ENCODE measurements around the gene PDCD7. TPM values are rescaled to one million over a fixed set of nuclear protein-coding genes. Genes with fewer than 3 reads are reported as not detected.

The PDCD7 gene
- total and polyA plus RNA-seq, 2 of the 13 experiments (the other 11 are each of a cell fraction or from before 2014, with no cell fraction given), result 10.1 to 14.7 TPM

DNA sequence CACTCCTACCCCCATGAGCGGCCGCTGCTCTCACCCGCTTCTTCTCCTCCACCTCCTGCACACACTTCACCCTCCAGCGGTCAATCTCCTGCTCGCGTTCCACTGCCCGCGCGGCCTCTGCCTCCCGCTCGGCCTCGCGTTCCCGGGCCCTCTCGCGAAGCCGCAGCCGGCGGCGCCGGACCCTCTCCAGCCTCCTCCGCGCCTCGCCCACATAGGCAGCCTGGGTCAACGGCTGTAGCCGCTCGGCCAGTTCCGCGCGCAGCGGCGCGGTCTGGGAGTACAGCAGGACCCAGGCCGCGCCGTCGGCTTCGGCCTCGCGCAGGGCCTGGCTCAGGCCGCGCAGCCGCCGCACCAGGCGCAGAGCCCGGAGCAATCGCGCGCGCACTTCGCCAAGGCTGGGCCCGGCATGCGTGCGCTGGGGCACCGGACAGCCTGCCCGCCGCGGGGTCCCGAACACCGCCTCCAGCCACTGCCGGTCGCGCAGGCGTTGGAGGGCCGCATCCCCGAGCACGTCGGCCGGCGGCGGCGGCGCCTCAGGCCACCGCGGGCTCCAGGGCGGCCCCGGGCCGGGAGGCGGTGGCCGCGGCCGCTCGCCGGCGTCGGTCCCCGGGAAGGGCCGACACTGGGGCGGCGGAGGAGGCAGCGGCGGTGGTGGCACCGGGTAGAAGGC, 595 bp downstream of the PDCD7 start (continued):
- peak; percentile 80 for TF ChIP-seq HNRNPLL (IDR thresholded peaks at IDR 0.05; ENCODE audit: low read depth, low read length, poor library complexity, severe bottlenecking)
- TF ChIP-seq ARID2 (CRISPR knock-in tag; IDR thresholded peaks at IDR 0.05; ENCODE audit: borderline replicate concordance), result 0 out of 2 replicates have a peak, but pooled peaks have one; percentile 22
- 0 out of 2 replicates have a peak, but pooled peaks have one; percentile 24 for TF ChIP-seq ZBTB14 (CRISPR knock-in tag; IDR thresholded peaks at IDR 0.05)
- no peak for TF ChIP-seq ZNF891 (CRISPR knock-in tag; IDR thresholded peaks at IDR 0.05)
- no peak for TF ChIP-seq HCFC1 (IDR thresholded peaks at IDR 0.05; ENCODE audit: low read depth, low read length)
- peak; percentile 51 for TF ChIP-seq TMF1 (CRISPR knock-in tag; IDR thresholded peaks at IDR 0.05; ENCODE audit: low read depth)
- TF ChIP-seq MYC (CRISPR knock-in tag; IDR thresholded peaks at IDR 0.05; ENCODE audit: borderline replicate concordance), result peak; percentile 33; the same call in 1 of the 2 replicates
- no peak for TF ChIP-seq MBNL3 (CRISPR knock-in tag; conservative IDR thresholded peaks at IDR 0.05)
- TF ChIP-seq E2F2 (CRISPR knock-in tag; IDR thresholded peaks at IDR 0.05; ENCODE audit: borderline replicate concordance), result peak; percentile 68; the same call in 1 of the 2 replicates
- TF ChIP-seq, protein P1, sequence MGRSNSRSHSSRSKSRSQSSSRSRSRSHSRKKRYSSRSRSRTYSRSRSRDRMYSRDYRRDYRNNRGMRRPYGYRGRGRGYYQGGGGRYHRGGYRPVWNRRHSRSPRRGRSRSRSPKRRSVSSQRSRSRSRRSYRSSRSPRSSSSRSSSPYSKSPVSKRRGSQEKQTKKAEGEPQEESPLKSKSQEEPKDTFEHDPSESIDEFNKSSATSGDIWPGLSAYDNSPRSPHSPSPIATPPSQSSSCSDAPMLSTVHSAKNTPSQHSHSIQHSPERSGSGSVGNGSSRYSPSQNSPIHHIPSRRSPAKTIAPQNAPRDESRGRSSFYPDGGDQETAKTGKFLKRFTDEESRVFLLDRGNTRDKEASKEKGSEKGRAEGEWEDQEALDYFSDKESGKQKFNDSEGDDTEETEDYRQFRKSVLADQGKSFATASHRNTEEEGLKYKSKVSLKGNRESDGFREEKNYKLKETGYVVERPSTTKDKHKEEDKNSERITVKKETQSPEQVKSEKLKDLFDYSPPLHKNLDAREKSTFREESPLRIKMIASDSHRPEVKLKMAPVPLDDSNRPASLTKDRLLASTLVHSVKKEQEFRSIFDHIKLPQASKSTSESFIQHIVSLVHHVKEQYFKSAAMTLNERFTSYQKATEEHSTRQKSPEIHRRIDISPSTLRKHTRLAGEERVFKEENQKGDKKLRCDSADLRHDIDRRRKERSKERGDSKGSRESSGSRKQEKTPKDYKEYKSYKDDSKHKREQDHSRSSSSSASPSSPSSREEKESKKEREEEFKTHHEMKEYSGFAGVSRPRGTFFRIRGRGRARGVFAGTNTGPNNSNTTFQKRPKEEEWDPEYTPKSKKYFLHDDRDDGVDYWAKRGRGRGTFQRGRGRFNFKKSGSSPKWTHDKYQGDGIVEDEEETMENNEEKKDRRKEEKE (IDR thresholded peaks at IDR 0.05), result no peak
- no peak for TF ChIP-seq FOXK1 (CRISPR knock-in tag; IDR thresholded peaks at IDR 0.05; ENCODE audit: borderline replicate concordance, low read depth)
- no peak for TF ChIP-seq ARID3A (IDR thresholded peaks at IDR 0.05; ENCODE audit: low read depth, low read length)
- TF ChIP-seq ZFX (CRISPR knock-in tag; IDR thresholded peaks at IDR 0.05; ENCODE audit: low read depth), result peak; percentile 84
- TF ChIP-seq, protein P2, sequence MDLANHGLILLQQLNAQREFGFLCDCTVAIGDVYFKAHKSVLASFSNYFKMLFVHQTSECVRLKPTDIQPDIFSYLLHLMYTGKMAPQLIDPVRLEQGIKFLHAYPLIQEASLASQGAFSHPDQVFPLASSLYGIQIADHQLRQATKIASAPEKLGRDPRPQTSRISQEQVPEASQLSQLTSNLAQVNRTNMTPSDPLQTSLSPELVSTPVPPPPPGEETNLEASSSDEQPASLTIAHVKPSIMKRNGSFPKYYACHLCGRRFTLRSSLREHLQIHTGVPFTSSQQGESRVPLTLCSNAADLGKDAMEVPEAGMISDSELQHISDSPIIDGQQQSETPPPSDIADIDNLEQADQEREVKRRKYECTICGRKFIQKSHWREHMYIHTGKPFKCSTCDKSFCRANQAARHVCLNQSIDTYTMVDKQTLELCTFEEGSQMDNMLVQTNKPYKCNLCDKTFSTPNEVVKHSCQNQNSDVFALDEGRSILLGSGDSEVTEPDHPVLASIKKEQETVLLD (CRISPR knock-in tag; IDR thresholded peaks at IDR 0.05; ENCODE audit: low read depth), result no peak
- TF ChIP-seq, protein P3, sequence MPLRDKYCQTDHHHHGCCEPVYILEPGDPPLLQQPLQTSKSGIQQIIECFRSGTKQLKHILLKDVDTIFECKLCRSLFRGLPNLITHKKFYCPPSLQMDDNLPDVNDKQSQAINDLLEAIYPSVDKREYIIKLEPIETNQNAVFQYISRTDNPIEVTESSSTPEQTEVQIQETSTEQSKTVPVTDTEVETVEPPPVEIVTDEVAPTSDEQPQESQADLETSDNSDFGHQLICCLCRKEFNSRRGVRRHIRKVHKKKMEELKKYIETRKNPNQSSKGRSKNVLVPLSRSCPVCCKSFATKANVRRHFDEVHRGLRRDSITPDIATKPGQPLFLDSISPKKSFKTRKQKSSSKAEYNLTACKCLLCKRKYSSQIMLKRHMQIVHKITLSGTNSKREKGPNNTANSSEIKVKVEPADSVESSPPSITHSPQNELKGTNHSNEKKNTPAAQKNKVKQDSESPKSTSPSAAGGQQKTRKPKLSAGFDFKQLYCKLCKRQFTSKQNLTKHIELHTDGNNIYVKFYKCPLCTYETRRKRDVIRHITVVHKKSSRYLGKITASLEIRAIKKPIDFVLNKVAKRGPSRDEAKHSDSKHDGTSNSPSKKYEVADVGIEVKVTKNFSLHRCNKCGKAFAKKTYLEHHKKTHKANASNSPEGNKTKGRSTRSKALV (CRISPR knock-in tag; IDR thresholded peaks at IDR 0.05), result peak; percentile 49; the same call in 1 of the 2 replicates
- TF ChIP-seq ASH2L (IDR thresholded peaks at IDR 0.05; ENCODE audit: insufficient read length, low read depth, low read length), result peak; percentile 74
- TF ChIP-seq ZSCAN21 (CRISPR knock-in tag; IDR thresholded peaks at IDR 0.05; ENCODE audit: borderline replicate concordance), result 0 out of 2 replicates have a peak, but pooled peaks have one; percentile 36

Measured in HepG2 (cell line).